GM10266 (cell line): Measurements from ENCODE around the gene TSPAN32.

Experiments used
- DNase-seq: peaks from one replicate; pipeline ENCODE4 v3.0.0; 2012; ENCODE audit errors: extremely low spot score
- CTCF ChIP-seq: IDR thresholded peaks from 2 replicates; pipeline ENCODE4 v1.5.1; 2012; ENCODE audit warnings: mild to moderate bottlenecking, low read depth; ENCODE audit not compliant: control insufficient read depth, insufficient read depth; ENCODE audit errors: missing control alignments

The TSPAN32 gene

GRCh38 chr11:2307501-2308331, 5.9 kb downstream of the TSPAN32 start:
- DNase-seq, result no peak
- TF ChIP-seq CTCF, result no peak

- no peak for DNase-seq
- no peak for TF ChIP-seq CTCF
Measured at GRCh38 chr11:2308713-2309112, 6.9 kb downstream of the TSPAN32 start.

GRCh38 chr11:2309251-2310072, 7.6 kb downstream of the TSPAN32 start:
- TF ChIP-seq CTCF, result no peak
- DNase-seq, result no peak

- TF ChIP-seq CTCF, result no peak
Measured at GRCh38 chr11:2310073-2310785, 8.4 kb downstream of the TSPAN32 start.

GRCh38 chr11:2310786-2311352, 9.1 kb downstream of the TSPAN32 start:
- no peak for DNase-seq
- no peak for TF ChIP-seq CTCF

More at GRCh38 chr11:2310073-2310785, 8.4 kb downstream of the TSPAN32 start:
- no peak for DNase-seq

GRCh38 chr11:2311353-2312133, 9.7 kb downstream of the TSPAN32 start:
- DNase-seq, result no peak
- no peak for TF ChIP-seq CTCF
